IMR-90 (cell line): ENCODE measurements around the gene MBD2. TPM values are rescaled to one million over a fixed set of nuclear protein-coding genes. Genes with fewer than 3 reads are reported as not detected.

Experiments
- CTCF ChIP-seq: conservative IDR thresholded peaks from 2 replicates; pipeline ENCODE4 v1.5.1; 2012; ENCODE audit warnings: mild to moderate bottlenecking, low read depth, low read length, improper control_type of control experiment
- FOS ChIP-seq: fragments of 150-350 bp; IDR thresholded peaks from 2 replicates; pipeline ENCODE4 v1.6.1; 2016; ENCODE audit warnings: low read depth, low read length
- MXI1 ChIP-seq: IDR thresholded peaks from 2 replicates; pipeline ENCODE4 v1.6.1; 2012; ENCODE audit warnings: low read depth, mild to moderate bottlenecking, low read length, moderate library complexity, borderline replicate concordance
- NFE2L2 ChIP-seq: fragments of 150-350 bp; IDR thresholded peaks from 2 replicates; pipeline ENCODE4 v1.6.1; 2016; ENCODE audit warnings: low read depth, mild to moderate bottlenecking, low read length
- USF2 ChIP-seq: fragments of 150-350 bp; IDR thresholded peaks from 2 replicates; pipeline ENCODE4 v1.6.1; 2017; ENCODE audit warnings: mild to moderate bottlenecking, antibody characterized with exemption, low read length, low read depth
- polyA plus RNA-seq, 3 experiments: library from polyadenylated mRNA; depleted of rRNA; stranded (reverse); fragments of >200 nt; gene quantifications; 2 replicates each; pipeline ENCODE4 v1.2.3, GENCODE V29; 2012; ENCODE audit warnings: low replicate concordance in 1 of 3
- total RNA-seq: library from RNA; depleted of rRNA; stranded (reverse); fragments of >200 nt; gene quantifications from 2 replicates; pipeline ENCODE4 v1.2.3, GENCODE V29; 2012

The MBD2 gene
- total and polyA plus RNA-seq, 2 of the 4 experiments (the other 2 are of a cell fraction), result 9.7 to 29.5 TPM

- TF ChIP-seq CTCF (no peak), FOS (no peak), MXI1 (no peak), NFE2L2 (no peak), USF2 (no peak)
Observed at GRCh38 chr18:54148678-54149077, 75.8 kb downstream of the MBD2 start (continued).
